SH-SY5Y (cell line): Measurements from ENCODE around the gene GCNT4.

Source experiments
- GATA2 ChIP-seq: IDR thresholded peaks from 2 replicates; pipeline ENCODE4 v1.6.1; 2011; ENCODE audit warnings: mild to moderate bottlenecking, low read depth, low read length
- GATA3 ChIP-seq: IDR thresholded peaks from 2 replicates; pipeline ENCODE4 v1.6.1; 2011; ENCODE audit warnings: low read depth, mild to moderate bottlenecking, low read length, moderate library complexity

DNA sequence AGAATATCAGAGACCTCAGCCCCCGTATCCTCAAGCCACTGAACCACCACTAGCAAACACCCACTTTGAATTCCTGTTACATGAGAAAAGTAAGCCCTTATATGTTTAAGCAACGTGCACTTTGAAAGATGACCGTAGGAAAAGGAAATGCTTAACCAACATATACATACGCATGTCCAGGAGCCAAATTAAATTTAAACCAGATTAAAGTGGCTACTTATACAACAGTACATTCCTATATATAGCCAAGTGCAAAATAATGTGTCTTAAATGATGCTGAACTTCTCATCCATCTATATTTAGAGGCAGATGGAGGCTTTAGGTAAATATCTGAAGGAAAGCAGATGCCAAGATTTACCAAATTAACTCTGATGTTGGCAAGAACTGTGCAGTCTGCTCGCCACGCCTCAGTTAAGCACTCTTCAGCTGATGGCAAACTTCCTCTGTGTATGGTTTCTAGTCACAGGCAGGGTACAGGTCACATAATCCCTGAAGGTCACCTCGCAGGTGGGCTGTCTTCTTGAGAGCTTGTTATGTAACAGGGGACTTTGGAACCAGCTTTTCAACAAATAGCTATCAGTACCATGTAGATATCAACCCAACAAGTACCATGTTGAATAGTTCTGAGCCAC lies 8.6 kb downstream of the GCNT4 start:
- TF ChIP-seq GATA2 (no peak), GATA3 (no peak)
